ENCODE data around the gene IPO8.
"Not testable (repeated sequence)": the region's sequence is repeated elsewhere in the genome, so short reads cannot be mapped to it uniquely, and the experiment has no call there.

Gene IPO8

DNA sequence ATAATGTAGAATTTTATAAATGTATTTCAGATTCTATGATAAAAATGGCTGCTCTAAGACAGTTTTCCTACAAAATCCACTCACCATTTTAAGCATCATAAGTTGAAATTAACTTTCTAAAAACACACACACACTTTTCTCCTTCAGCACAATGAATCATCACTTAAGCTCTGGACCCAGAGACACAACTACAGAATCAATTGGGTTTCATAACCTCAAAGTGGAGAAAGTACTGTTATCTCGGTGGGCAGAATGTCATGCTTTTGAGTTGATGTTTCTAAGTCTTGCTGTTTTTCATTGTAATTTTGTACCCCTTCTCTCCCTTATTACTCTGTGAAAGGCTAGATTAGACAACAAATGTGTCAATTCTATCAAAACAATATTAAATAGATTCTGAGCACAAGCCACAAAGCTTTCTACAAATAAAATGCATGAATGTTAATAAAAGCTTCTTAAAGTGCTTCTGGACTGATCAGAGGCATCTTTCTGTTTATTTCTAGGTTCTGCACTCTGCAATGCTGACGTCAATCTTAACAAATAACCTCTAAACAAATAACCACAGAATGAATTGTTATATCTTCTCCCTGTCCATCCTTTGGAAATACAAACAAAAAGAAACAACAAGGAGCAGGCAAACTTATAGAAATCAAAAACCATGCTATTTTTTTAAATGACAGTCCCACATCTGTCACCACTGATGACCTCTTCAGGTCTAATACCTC, 8.2 kb downstream of the IPO8 start:
- DNase-seq = no peak

DNA sequence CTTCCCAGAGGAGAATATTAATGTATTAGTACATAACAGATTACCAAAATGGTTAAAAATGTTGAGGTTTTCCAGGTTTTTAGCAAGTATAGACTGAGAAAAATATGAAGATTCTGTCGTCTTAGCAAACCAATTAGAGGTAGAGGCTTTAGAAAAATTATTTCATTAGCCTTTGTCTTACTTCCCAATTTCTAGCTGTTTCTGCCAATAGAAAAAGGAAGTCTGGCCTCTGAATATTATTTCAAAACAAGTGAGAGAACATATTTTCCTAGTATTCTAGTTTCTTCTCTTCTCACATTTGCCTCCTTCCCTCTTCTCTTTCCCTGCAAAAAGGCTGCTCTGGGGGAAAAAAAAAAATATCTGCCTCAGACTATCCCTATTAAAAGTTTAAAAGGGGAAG, 16.4 kb downstream of the IPO8 start:
- DNase-seq = peak; percentile 61 to 70

DNA sequence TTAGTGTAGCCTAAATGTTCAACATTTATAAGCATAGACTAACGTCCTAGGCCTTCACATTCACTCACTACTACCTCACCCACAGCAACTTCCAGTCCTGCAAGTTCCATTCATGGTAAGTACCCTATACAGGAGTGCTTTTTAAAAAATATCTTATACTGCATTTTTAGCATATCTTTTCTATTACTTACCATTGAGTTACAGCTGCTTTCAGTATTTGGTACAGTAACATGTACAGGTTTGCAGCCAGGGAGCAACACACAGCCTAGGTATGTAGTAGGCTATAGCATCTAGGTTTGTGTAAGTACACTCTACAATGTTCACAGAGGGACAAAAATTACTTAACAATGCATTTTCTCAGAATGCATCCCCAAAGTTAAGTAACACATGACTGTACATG, 17.4 kb downstream of the IPO8 start:
- DNase-seq = no peak

DNA sequence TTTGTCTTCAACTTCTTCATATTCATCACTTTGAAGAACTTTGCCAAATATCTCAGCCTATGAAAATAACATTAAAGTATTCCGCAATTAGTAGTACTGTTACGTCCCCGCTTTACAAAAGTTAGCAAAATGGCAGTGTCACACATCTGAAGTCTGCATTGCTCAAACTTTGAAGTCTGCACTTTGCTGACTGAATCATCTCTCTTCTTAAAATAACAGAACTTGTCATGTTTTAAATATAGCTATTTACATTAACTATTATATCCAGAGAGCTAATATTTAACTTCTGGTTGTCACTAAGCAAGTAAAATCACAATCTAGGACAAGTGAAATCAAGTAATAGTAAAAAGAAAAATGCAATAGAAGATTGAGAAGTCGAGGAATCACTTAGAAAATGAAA, 34.5 kb downstream of the IPO8 start:
- no peak for DNase-seq

DNA sequence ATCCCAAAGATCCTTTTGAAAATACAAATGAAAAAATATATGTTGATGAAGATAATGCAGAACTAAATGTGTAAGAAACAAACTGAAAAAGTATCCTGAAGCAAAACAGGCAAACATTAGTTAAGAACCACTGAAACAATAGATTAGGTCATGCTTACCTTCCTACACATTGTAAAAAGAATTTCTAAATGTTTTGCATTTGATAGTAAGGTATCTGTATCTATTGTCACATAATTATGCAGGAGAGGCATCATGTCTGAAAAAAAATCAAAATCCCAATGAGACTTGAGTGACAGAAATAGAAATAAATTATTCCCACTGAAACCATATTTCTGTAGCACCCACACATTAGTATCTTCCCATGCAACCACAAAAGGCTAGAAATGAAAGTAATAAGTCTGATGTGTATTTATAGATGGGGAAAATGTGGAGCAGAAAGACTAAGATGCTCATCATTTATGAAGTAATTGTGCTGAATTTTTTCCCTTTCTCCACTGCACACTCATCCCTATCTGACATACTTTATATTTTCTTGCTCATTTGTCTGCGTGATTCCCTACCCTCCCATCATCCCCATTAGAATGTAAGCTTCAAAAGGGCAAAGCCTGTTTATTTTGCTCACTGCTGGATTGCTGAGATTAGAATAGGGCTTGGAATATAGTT, 43.5 kb downstream of the IPO8 start:
- DNase-seq = no peak

DNA sequence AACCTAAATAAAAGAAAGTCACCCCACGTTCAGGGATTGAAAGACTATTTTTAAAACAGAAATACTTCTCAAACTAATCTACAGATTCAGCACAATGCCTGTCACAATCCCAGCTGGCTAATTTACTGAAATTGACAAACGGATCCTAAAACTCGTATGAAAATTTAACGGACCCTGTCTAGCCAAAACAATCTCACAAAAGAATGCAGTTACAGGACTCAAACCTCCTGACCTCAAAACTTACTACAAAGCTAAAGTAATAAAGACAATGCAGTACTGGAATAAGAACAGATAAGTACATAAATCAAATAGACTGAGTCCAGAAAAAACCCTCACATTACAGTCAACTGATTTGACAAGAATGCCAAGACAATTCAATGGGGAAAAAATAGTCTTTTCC, 48.8 kb downstream of the IPO8 start:
- no peak for DNase-seq

DNA sequence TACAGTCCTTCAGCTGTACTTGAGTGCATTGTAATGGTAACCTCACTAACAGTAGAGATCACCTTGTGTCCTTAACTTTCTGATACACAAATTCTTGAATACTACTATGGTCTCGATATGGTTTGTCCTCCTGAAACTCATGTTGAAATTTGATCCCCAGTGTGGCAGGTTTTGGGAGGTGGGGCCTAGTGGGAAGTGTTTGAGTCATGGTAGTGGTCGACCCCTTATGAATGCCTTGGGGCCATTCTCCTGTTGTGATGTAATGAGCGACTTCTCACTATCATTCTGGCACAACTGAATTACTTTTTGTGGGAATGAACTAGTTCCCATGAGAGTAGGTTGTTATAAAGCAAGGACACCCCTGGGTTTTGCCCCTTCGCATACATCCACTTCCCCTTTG, 52.3 kb downstream of the IPO8 start:
- no peak for DNase-seq

DNA sequence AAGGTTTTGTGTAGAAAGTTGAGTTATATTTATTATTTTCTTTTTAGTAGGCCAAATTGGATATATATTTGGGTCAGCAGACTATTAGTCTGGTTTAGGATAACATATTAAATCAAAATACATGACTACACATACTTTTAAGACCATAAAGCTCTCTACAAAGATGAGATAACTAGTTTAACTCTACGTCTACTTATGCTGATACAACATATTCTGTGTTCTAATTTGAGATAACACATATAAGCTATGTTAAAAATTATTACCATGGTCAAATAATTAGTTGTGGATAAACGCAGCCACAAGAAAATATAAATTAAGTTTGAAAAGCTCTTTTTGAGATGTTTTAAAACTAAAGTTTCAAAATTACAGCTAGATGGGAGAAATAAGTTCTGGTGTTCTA, 55.3 kb downstream of the IPO8 start:
- no peak for DNase-seq

DNA sequence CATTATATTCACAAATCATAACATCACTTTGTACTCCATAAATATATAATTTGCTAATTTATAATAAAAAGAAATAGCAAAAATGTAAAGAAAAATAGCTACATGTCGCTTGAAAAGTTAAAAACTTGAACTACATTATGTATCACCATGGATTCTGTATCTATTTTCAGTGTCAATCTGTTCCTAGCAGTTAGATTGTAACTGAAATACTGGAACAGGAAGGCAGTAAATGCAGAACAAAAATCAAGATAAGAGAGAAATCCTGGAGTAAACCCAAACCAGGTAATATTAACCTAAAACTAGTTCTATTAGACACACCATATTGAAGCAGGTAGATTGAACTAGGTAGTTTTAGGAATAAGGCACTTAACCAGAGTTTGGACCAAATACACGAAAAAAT, 60.3 kb downstream of the IPO8 start:
- DNase-seq = no peak

DNA sequence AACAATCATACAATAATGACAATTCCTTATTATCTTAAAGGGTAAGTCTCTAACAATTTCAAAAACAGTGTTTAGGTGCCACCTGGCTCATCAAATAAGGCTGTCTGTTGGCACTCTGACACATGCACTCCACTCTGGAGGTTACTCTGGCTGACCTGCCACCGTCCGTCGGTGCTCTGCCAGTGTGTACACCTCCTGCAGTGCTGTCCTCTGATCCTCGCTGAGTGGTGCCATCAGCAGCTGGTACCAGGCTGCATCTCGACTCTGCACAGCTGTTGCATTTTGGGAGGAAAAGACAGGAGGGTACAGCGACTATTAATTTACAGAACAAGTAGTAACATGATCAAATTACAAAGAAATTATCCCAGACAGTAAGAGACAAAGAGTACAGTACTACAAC, 63.9 kb downstream of the IPO8 start:
- DNase-seq = no peak

DNA sequence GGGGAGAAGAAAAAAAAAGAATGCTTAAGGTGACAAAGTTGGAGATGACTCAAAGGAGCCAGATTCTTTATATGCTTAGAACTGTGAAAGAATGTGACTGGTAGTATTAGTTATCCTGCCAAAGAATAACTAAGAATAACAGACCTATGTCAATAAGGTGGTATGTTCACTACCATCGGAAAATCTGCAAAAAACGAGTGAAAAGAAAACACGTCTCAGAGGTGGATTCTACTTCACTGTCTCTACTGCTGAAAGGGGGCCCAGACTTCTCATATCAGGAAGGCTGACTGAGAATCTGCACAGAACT, 64.7 kb downstream of the IPO8 start:
- DNase-seq = no peak

DNA sequence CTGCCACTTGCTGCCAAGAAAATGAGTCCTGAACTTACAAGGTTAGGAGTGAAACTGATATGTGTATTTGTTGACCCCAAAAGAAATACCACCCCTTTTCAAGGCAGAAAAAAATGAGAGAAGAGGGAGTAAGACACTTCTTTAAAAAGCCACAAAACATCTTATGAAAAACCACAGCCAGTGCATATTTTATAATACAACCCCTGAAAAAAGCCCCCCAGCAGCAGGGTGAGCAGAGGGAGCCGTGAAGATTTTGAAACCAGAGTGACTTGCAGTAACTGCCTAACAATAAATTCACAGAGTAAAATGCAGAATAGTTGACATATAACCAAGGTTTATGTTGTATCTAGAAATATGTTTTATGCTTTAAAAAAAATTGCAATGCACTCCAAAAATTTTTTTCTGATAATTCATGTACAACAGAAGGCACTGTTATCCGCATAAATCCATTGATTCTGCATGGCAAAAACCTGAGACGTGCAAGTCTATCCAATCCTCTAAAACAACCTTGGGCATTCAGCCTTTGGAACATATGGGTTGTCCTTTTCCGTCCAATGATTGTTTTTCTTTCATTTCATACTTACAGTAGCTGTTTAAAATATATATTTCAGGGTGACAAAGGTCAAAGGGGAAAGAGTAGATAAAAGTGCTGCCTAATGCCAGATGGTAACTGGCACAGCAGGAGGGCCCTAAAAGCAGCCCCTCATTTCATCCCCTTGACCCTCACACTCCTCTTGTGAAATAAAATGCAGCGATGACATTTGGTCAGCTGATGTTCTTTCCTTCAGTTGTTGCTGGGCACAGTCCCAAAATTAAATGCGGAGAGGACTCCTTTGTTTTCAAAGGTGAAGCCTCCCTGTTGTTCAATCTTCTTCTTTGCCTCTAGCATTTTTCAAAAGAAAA, 65.3 kb downstream of the IPO8 start:
- DNase-seq = no peak

DNA sequence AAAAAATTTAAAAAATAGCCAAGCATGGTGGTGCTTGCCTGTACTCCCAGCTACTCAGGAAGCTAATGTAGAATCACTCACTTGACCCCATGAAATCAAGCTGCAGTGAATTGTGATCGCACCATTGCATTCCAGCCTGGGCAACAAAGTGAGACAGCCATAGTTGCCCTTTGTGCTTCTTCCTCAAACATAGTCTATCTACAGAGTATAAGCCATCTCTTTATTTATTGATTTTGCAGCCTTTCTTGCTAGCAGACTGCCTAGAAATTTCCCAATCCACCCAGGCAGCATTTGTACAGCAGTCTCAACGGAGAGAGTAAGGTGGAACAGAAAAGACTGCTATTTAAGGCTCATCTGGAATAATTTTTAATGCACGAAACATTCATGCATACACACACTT, 68.8 kb downstream of the IPO8 start:
- no peak for DNase-seq

DNA sequence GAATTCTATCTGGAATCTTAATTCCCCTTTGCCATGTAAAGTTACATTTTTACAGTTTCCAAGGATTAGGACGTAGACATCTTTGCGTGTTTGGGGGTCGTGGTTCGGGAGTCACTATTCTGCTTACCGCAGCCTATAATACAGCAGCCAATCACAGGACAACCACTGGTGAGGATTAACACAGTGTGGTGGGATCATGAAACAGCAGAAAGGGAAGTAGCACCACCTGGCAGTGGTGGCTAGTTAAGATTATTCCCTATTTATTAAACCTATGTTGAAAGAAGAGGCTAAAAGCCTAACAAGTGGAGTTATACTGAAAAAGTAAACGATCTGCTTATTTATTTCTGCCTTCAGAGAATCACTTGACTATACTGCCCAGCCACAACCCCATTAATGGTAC, 71.7 kb downstream of the IPO8 start:
- DNase-seq = no peak

DNA sequence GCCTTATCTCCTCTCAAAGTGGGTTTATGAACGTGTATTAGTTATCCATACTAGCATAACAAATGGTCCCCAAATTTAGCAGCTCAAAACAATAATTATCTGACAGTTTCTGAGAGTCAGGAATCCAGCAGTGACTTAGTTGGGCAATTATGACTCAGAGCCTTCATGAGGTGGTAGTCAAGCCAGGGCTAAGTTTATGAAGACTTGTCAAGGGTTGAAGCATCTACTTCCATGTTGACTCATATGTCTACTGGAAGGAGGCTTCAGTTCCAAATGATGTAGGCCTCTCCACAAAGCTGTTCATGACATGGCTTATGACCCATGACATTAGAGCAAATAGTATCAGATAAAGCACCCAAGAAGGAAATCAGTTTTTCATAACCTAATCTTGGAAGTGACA, 73.2 kb downstream of the IPO8 start:
- no peak for DNase-seq

DNA sequence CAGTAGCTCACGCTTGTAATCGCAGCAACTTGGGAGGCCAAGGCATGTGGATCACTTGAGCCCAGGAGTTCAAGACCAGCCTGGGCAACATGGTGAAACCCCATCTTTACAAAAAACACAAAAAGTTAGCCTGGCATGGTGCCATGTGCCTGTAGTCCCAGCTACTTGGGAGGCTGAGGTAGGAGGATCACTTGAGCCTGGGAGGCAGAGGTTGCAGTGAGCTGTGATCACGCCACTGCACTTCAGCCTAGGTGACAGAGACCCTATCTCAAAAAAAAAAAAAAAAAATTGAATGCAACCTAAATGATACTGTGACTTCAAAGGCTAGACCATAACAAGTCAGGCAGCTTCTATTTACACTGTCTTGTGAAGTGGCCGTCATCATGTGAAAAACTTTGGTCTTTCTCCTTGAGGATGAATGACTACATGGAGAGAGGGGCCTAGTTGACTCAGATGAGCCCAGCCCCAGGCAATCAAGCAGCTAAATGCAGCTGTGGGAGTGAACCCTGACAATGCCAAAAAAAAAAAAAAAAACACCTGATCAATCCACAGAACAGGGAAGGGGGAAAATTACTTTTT, 73.9 kb downstream of the IPO8 start:
- not testable (repeated sequence) for DNase-seq

DNA sequence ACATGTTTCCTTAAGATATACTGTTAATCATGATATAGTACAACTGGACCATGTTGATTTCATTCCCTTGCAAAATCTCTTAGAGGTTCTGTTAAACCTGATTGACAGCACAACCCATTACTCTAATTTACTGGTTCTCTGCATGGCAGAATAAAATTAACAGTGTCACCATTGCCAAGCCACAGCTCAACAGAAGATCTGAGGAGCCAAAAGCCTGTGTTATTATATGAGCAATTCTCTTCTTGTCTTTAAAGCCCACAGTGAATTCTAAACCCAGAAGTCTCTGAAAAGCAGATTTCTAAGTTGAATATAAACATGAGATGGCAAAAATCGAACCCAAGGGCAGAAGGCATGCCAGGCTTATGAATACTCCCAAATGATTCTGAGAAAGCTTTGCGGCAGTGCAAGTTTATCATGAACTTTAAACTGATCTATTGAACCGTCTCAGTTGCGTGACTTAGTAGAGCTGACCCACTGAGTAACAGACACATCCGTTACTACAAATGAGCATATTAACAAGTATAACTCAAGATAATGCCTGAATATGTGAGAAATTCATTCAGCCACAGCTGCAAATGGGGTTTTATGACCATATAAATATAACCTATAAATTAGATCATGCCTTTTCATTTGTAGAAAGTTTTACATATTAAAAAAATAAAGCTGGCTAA, 78.2 kb downstream of the IPO8 start:
- no peak for DNase-seq

DNA sequence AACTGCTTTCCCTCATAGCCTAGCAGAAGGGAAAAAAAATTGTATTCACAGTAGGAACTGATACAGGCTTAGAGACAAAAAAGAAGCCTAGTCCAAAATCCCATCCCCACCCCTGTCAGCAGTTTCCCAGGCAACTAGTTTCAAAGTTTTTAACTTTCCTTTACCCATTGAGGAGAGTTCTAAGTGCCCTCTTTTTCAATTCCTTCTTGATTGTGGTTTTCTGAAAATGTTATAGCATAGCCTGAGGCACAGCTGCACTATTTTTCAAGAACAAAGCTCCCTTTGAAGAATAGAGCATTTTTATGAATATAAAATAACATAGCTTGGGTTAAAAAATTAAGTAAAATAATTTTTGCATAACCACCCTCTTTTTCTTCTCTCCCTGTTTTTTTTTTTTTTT, 81.6 kb downstream of the IPO8 start:
- no peak for DNase-seq

DNA sequence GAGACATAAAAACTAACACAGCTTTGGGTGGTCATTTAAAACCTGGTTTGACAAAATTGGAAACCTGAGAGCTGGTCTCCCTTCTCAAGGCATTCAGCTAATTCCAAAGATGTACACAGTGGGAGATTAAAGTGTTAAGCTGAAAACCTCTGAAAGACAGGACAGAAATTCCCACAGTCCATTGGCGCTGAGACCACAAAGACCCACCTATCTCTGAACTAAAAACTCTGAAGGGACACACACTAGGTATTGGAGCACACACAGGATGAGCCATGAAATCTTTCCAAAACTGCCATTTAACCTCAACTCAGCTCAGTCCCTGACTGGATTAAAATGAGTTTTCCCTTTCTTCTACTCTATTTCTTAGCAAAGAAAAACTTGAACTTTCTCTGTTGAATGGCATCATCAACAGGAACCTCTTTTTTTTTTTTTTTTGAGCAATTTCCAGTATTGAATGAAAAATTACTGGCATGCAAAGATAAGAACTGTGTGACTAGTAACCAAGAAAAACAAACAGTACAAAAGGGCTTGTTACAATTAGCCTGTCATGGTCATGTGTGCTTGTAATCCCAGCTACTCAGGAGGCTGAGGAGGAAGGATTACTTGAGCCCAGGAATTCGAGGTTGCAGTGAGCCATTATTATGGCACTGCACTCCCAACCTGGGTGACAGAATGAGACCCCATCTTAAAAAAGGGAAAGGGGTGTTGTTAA, 82.4 kb downstream of the IPO8 start:
- no peak for DNase-seq

DNA sequence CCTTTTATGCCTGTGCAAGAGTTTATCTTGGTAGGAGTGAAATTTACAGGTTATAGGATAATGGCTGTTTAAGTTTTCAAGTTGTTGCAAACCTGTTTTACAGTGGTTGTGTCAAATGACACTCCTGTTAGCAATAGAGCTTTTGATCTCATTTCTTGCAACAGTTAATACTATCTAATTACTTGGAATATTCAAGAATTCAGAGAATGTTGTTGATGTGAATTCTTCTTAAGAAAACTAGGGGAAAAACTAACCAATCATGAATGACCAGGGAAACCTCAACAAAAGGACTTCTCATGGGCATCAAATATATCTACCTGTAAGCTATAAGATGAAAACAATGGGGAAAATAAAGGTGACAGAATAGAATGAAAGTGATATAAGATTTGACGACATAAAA, 85.0 kb downstream of the IPO8 start:
- no peak for DNase-seq

DNA sequence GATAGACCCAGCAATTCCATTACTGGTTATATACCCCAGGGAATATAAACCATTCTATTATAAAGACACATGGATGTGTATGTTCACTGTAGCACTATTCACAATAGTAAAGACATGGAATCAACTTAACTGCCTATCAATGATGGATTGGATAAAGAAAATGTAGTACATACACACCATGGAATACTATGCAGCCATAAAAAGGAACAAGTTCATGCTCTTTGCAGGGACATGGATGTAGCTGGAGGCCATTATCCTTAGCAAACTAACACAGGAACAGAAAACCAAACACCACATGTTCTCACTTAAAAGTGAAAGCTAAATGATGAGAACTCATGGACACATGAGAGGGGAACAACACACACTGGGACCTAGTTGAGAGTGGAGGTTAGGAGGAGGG, 85.8 kb downstream of the IPO8 start:
- DNase-seq = not testable (repeated sequence)

DNA sequence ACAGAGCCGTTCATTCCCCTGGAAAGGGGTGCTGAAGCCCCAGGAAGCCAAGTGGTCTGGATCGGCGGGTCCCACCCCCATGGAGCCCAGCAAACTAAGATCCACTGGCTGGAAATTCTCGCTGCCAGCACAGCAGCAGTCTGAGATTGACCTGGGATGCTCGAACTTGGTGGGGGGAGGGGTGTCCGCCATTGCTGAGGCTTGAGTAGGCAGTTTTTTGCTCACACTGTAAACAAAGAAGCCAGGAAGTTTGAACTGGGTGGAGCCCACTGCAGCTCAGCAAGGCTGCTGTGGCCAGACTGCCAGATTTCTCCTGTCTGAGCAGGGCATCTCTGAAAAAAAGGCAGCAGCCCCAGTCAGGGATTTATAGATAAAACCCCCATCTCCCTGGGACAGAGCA, 91.4 kb downstream of the IPO8 start:
- not testable (repeated sequence) for DNase-seq

DNA sequence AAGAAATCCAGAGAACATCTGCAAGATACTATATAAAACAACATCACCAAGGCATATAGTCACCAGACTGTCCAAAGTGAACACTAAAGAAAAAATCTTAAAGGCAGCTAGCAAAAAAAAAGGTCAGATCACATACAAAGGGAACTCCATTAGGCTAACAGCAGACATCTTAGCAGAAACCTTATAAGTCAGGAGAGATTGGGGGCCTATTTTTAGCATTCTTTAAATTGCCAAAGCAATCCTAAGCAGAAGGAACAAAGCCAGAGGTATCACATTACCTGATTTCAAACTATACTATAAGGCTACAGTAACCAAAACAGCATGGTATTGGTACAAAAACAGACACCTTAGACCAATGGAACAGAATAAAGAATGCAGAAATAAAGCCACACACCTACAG, 92.5 kb downstream of the IPO8 start:
- no peak for DNase-seq
